Measurements from ENCODE around the gene TRPV6.

DNA sequence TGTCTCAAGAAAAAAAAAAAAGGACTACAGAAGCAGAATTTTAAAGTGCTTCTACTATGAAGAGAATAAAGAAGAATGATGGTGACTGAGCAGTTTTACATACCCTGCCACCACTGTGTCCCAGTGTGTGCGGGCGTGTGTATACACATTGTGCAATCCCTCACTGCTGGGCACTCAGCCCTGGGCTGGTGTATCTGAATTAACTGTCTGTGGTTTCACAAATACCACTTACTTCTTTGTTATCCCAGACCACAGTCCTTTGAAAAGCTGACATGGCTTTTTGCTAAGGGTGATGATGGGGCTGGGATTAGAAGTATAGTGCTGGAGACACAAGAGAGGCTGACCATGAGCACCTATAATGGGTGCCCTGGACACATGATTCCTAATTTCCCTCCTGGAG, 21.1 kb upstream of the TRPV6 start:
- TF ChIP-seq, protein P1, sequence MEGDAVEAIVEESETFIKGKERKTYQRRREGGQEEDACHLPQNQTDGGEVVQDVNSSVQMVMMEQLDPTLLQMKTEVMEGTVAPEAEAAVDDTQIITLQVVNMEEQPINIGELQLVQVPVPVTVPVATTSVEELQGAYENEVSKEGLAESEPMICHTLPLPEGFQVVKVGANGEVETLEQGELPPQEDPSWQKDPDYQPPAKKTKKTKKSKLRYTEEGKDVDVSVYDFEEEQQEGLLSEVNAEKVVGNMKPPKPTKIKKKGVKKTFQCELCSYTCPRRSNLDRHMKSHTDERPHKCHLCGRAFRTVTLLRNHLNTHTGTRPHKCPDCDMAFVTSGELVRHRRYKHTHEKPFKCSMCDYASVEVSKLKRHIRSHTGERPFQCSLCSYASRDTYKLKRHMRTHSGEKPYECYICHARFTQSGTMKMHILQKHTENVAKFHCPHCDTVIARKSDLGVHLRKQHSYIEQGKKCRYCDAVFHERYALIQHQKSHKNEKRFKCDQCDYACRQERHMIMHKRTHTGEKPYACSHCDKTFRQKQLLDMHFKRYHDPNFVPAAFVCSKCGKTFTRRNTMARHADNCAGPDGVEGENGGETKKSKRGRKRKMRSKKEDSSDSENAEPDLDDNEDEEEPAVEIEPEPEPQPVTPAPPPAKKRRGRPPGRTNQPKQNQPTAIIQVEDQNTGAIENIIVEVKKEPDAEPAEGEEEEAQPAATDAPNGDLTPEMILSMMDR (IDR thresholded peaks at IDR 0.05), result no peak
- TF ChIP-seq POLR2A (IDR thresholded peaks at IDR 0.05) (no peak), POLR2AphosphoS5 (IDR thresholded peaks at IDR 0.05) (no peak)
